HG03175 (cell line): Measurements from ENCODE around the gene GALNT18.

Experiments used
- ATAC-seq: cut with Tn5 transposase; IDR thresholded peaks from one replicate; pipeline ENCODE4 v1.9.1; 2021; ENCODE audit warnings: mild to moderate bottlenecking, moderate library complexity; ENCODE audit not compliant: unreplicated experiment

GALNT18 gene

DNA sequence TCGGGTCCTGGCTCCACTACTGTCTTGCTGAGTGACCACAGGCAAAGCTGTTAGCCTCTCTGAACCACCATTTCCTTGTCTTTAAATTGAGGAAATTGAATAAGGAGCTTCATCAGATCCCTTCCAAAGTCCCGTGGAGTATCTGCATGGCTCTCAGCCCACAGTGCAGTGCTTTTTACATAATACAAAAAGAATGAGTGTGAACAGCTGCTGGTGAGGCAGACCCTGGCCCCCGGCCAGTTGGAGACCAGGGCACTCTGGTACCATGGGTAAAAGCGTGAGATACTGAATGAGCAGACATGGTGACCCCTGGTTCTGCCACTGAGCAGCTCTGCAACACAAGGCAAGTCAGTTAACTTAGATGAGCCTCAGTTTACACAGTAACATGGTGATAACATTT is 86.8 kb downstream of the GALNT18 start:
- no peak for ATAC-seq

DNA sequence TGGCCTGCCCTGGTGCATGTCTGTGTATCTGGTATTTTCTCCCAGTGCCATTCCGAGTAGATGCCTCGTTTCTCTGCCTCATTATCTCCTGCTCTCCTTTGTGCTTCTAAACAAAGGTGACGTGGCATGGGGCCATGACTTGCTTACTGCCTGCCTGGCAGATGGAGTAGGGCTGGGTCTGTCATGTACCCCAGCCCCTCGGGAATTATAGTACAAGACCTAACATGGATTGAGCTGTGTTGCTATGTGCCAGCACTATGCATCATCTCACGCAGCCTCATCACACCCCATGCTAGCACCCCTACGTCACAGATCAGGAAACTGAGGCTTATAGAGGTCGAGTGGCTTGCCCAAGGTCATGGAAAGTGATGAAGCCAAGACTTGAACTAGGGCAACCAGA is 88.1 kb downstream of the GALNT18 start:
- no peak for ATAC-seq

DNA sequence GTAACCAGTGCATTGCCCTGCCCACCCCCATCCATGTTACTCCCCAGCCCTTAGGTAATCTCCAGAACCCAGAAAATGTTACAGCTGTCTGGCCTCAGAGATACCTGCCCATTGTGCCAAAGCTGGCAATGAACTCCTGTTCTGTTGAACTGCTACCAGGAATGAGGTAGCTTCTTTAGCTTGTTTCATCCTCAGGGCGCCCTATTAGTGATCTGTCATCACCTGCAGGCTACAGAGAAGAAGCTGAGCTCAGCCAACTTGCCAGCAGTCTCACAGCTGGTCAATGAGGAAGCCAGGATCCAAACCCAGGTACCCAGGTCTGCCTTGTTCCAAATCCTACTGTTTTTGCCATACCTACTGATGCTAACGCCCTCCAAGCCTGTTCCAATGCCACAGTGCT is 88.7 kb downstream of the GALNT18 start:
- no peak for ATAC-seq

DNA sequence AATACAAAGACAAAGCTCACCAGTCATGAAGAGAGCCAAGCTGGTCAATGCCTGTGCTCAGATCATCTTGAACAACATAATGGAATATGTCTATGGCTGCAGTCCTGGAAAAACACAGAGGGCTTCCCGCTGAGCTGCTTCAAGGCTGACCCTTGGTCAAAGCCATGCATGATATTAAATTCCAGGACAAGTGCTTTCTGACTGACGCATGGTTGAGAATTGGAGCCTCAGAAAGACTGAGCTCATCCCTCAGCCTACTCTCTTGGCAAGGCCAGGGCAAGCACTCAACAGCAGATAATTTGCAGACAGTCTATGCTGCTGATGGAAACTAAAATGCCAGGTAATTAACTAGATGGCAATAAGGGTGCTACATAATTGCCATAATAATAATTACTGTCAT is 89.2 kb downstream of the GALNT18 start:
- ATAC-seq = no peak

DNA sequence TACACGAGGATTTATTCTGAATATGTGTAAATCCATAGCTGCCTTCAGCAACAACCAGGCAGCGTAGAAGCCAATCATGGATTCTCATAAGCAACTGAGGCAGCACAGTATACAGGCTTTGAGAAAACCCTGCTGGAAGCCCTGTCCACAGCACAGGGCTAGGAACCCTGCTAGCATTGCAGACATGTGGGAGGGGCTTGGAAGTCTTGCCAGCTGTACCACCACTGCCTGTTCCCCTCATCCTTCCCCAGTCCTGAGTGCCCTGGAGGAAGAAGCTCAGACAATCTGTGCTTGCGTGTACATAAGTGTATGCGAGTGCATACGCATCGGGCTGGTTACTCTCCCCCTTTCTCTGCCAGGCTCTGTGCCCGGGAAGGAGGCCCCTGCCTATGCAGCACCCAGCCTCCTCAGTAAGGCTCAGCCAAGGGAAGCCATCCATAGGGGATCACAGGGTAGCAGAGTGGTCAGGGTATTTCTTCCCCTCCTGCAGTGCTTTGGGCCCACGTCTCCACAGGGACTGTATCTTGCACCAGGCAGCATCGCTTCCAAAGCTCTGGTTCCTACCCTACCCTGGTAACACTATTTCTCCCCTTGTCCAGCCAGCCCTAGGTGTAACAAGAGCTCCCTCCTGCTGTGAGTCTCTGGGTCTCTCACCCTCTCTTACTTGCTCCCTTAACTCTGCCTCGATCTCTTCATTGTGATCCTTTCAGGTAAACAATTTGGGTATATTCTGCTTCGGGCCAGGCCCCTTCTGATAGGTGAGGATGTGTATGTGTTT is 90.5 kb downstream of the GALNT18 start:
- no peak for ATAC-seq

DNA sequence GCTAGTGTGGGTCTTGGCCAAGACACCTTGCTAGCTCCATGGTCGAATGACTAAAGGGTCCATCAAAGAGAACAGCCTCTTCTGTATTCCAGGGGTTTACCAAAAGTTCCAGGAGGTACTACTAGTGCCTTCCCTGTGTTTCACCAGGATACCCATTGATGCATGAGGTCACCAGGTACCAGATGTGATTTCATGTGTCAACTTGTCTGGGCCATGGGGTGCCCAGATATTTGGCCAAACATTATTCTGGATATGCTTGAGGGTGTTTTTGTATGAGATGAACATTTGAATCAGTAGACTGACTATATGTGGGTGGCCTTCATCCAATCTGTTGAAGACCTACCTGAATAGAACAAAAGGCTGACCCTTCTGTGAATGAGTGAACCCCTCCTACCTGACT is 92.8 kb downstream of the GALNT18 start:
- ATAC-seq = no peak

DNA sequence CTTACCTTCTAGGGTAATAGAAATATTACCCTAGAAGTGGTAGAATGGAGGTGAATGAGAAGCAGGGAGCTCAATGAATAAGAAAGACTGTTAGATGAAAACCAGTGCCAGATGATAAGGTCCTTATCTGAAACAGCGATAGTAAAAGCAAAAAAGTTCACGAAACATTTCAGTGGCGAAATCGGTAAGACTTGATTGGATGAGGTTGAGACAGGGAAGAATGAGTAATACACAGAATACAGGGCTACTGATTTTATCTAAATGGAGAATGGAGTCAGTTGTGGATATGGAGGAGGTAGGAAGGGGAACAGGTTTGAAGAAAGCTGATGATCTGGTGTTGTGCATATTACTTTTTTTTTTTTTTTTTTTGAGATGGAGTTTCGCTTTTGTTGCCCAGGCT is 96.5 kb downstream of the GALNT18 start:
- ATAC-seq = no peak

DNA sequence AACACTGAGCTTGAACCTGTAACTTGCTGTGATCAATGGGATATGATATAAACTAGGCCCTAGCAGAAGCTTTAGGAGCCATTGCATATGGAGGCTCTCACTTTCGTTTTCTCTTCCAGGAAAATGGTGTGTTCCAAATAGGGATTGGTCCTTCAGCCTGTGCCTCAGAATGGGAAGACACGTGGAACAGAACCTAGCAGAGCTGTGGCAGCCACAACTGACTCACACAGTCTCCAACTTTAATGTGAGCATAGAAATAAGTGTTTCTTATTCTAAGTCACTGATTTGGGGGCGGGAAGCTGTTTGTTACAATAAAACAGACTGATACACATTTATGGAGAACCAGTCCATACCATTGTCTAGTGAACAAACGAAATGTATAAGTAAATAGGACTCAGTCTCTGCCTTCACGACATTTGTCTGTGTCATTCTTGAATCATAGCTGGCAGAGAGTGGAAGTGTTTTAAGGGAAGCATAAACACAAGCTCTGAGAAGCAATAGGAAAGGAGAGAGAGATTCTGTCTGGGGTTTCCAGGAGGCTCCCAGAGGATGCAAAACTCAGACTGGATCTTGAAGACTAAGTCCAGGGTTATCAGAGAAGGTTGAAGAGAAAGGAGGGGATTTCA is 97.3 kb downstream of the GALNT18 start:
- no peak for ATAC-seq

DNA sequence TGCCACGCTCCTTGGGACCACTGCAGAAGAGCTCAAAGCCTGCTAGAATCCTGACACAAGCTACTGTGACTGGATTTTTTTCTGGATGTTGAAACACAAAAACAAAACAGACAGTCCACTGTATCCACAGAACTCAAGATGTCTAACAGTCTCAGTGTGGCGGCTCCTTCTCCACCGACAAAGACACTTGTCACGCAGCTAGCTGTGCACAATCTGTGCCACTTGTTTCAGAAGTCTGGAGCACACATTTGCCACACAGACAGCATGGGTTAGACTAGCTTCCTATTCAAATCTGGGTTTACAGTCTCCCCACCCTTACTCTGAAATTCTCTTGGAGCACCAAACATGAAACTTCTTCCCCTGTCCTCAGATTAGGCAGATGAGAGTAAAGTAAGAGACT is 99.2 kb downstream of the GALNT18 start:
- no peak for ATAC-seq

DNA sequence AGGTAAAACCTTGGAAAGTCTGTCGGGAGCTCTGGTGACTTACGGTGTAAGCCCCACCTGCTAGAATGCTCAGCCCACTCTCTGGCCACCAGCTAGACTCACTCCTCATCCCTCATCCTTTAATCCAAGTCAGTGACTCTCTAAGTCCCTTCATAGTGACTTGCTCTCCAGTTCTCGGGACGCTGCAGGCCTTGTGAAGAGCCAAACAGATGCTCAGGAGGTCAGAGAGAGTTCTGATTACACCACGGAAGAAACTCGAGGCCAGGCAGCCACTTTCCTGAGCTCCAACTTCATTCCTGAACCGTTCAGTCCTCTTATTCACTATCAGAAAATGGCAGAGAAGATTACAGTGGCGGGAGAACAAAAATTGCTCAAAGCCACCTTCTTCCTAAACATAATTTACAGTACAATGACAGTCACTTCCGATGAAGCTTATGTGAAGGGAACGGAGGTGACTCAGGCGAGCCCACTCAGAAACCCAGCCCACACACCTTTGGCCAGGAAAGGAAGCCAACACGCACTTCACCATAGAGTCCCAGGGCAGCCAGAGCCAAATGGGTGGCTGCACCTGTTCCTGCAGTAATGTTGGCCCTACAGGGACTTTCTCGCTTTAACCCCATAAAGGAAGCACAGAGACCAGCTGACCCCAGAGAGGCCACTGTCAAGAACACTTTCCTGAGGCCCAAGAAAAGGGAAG is 100.4 kb downstream of the GALNT18 start:
- no peak for ATAC-seq

DNA sequence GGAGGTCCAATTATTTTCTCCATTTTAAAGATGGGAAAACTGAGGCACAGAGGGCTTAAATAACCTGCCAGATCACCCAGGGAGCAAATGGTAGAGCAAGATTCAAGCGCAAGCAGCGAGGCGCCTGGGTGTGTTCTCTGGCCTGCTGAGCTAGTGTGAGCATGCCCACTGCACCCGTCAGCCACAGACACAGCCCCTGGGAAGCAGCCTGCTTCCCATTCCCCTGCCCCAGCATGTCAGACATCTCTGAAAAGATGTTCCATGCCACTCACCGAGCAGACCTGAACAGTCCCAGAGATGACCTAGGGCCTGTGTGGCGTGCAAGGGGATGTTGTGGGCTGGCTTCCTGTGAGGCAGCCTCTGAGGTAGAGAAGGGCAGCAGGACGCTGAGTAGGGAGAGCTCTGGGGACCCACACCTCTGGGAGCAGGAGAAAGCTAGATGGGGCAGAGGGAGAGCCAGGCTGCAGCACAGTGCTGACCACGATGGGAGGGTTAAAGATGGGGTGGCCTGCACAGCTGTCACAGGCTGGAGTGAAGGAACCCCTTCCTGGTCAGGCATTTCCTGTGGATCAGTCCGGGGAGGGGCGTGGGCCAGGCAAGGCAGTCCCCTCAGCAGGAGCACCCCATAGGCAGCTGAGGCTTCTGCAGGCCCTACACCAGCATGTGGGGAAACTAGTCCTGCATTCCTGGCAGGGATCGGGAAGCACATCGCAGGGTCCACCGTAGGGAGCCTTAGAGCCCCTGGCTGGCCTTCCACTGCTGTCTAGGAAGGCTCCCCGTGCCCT is 101.4 kb downstream of the GALNT18 start:
- no peak for ATAC-seq

DNA sequence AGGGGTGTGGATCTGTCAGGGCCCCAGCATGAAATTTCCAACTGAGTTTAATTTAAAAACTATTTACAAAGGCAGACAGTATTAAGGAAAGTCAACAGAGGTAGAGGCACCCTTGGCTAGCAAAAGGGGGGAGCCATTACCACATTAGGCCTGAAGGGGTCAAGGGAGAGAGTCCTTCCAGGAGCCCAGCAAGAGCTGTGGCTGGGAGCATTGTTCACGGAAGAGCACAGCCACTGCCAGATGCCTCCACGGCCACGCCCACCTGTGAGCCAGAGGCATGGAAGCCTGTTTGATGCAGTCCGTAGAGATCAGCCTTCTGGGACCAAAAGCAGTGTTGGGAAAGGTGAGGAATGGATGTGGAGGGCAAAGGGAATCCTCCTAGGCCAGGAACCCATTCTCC is 102.6 kb downstream of the GALNT18 start:
- ATAC-seq = no peak

DNA sequence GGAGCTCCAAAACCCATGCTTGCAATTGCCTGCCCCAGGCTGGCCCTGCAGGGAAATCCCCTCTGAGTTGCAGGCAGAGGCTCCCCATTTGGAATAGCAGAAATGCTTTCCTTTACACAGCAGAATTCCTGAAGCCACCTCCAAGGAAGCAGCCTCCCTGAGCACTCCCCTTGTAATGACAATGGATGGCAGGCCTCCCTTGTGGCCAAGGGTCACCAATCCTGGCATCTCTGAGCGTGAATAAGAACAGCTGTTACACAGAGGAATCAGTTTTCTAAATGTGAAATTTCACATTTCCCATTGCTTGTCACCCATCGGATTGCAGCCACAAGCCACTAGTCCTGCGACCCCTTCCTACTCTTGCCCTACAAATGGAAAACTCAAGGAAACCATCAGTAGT is 107.6 kb downstream of the GALNT18 start:
- ATAC-seq = no peak

DNA sequence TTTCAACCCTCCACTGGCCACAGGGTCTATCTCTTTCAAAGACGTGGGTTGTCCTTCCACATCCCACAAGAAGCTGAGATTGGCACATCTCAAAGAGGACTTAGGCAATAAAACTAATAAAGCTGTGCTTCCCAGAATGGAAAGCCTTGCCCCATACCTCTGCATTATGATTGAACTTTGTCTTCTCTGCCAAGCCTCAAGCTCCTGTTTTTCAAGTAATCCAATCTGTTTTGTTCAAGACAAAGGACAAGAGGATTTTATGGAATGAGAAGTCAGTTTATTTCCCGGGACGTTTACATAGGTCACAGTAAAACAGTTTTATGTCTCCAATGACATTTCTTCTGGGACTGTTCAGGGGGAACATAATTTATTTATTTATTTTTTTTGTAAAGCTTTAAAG is 108.4 kb downstream of the GALNT18 start:
- ATAC-seq = no peak

DNA sequence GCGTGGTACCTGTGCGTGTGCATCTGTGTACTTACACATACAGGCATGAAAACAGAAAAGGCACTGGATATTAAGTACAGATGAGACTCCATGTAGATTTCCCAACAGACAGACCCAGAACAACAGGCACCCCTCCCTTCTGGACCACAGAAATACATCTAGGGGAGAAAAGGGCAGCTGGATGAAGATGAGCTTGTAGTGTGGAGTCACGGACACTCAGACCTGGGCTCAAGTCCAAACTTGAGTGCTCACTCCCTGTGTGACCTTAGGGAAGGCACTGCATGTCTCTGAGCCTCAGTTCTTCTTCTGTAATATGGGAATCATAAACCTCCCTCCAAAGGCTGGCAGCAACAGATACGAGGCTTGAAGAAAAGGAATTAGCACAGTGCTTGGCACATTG is 108.9 kb downstream of the GALNT18 start:
- no peak for ATAC-seq

DNA sequence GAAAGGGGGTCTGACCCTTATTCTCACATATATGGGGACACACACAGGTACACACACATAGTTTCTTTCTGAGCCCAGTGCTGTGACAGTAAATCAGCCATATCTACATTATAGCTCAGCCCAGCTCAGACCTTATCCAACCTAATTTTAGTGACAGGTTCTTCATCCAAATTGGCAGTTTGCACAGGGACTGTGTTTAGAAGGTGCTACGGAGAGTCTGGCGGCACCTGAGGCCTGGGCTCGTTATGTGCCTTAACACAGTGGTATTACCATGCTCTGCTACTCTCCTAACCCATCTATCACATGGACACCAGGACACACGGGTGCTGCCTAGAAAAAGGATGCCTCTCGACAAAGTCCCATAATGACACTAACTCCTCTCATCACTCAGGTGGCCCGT is 109.3 kb downstream of the GALNT18 start:
- no peak for ATAC-seq

DNA sequence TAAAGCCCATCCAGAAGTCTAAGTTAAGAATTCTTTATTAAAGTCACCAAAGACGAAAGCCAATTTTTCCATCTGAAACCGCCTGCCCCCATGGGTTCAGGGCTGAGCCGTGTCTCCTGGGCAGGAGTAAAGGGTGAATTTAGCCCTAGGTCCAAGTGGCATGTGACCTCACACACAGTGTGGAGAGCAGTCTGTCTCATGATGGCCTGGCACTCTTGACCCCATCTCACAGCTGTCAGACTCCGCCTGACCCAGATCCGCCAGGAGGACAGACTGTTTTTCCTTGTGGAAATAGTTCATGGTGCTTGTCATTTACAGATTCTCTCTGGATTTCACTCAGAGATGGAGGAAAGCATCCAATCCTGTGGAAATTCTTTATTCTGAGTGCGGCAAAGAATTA is 109.7 kb downstream of the GALNT18 start:
- ATAC-seq = no peak

DNA sequence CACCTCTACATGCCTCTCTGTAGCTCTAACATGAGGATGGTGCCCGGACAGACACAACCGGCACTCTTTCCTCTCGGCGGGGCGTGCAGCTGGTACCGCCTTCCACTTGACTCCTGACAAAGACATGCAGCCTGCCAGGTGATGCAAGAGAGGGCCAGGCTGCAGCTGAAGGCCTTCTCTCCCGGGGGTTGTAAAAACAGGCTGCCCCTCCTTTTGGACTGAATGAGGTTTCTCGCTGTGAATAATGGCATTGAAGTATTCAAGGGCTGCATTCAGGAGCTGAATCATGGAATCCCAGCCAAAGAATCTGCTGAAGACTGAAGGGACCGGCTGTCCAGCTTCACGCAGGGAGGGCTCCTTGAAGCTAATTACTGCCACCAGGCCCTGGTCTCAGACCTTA is 110.9 kb downstream of the GALNT18 start:
- ATAC-seq = no peak

DNA sequence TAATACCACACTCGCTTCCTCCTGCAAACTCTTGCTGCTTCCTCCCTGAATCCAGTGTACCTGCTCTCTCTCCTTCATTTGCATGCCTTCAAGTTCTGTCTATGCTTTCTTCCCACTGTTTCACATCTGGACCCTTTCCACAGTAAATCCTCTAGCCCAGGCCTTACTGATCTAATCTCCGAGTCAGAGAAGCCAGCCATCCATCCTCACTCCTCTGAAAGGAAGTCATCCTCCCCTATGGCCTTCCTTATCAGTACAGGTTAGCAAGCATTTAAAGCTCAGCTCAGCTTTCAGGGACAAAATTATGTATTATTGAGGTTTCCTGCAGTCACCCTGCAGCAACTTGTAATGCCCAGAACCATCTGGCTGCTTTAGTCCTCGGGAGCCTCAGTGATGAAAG is 116.1 kb downstream of the GALNT18 start:
- no peak for ATAC-seq

DNA sequence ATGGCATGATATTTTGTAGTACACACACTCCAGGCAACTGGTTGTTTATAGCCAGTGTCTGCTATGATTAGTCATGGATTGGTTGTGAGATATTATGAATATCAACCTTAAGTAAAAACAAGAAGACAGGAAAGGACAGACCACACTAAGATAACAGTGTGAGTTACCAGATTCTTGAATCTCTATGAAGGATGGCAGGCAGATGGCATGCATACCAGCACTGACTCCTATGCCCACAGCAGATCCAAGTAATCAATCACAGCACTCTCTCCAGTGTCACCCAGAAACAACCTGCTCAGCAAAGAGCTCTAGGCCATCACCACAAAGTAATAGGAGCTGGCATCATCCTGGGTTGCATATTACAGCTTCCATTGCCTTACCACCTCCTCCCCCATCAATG is 116.6 kb downstream of the GALNT18 start:
- ATAC-seq = no peak

DNA sequence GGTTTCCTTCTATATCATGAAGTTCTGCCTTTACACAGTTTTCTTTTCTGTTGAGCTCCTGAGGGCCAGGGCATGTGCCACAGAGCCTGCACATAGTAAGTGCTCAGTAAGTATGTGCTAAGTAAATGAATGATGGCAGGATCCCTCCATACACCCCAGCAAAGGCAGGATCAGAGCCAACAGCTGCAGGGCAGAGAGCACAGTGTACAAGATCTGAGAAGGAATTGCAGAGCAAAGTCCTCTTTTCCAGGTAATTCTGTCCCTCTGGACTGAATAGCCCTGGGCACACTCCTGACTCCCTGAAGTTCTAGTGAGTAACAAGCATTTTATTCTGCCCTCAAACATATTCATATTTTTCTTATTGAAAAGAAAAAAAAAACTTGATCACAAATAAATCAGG is 117.7 kb downstream of the GALNT18 start:
- ATAC-seq = no peak
